Type B pancreatic cell (in vitro differentiated cells): ENCODE measurements around the gene TKT. TPM values are rescaled to one million over a fixed set of nuclear protein-coding genes. Genes with fewer than 3 reads are reported as not detected.

Experiments
- DNase-seq: peaks from one replicate; pipeline ENCODE4 v3.0.0; 2021; ENCODE audit warnings: mixed read lengths; ENCODE audit not compliant: unreplicated experiment; ENCODE audit errors: extremely low spot score
- H3K27ac Mint-ChIP-seq: 2 replicates; pipeline ENCODE4 v1.8.0; 2021; ENCODE audit warnings: mild to moderate bottlenecking, mixed read lengths
- H3K27me3 Mint-ChIP-seq: 2 replicates; pipeline ENCODE4 v1.8.0; 2021; ENCODE audit warnings: mixed read lengths
- H3K36me3 Mint-ChIP-seq: 2 replicates; pipeline ENCODE4 v1.8.0; 2021; ENCODE audit warnings: mixed read lengths
- H3K4me1 Mint-ChIP-seq: one replicate; pipeline ENCODE4 v1.8.0; 2021; ENCODE audit warnings: mixed read lengths; ENCODE audit not compliant: unreplicated experiment
- H3K4me3 Mint-ChIP-seq: 2 replicates; pipeline ENCODE4 v1.8.0; 2021; ENCODE audit warnings: mild to moderate bottlenecking, mixed read lengths
- H3K9me3 Mint-ChIP-seq: 2 replicates; pipeline ENCODE4 v1.8.0; 2021; ENCODE audit warnings: mixed read lengths
- CTCF ChIP-seq: fragments of 200-600 bp; sonication (generic); conservative IDR thresholded peaks from 2 replicates; pipeline ENCODE4 v1.5.0; 2021; ENCODE audit warnings: antibody characterized with exemption, mild to moderate bottlenecking
- total RNA-seq: library from RNA; stranded (reverse); gene quantifications from 2 replicates; pipeline ENCODE4 v1.2.1, GENCODE V29; 2021; ENCODE audit warnings: low replicate concordance

Gene TKT
- total RNA-seq, 1 donor from 2014 or later: 318 TPM

- TF ChIP-seq CTCF: no peak
- Mint-ChIP-seq H3K36me3 (peaks cover 9% of the 10 kb centered on the region), H3K4me1 (peaks cover 6% of the 10 kb centered on the region), H3K27me3 (peaks cover 8% of the 10 kb centered on the region), H3K4me3 (no peak overlapping the region), H3K27ac (no peak overlapping the region), H3K9me3 (no peaks in the 10 kb centered on the region)
- no peak for DNase-seq
Observed at GRCh38 chr3:53221827-53222182, 34.0 kb downstream of the TKT start.

- TF ChIP-seq CTCF: no peak
- no peak for DNase-seq
- Mint-ChIP-seq H3K4me3 (no peak overlapping the region), H3K27me3 (peaks cover 8% of the 10 kb centered on the region), H3K4me1 (peaks cover 6% of the 10 kb centered on the region), H3K27ac (no peak overlapping the region), H3K9me3 (no peaks in the 10 kb centered on the region), H3K36me3 (peaks cover 9% of the 10 kb centered on the region)
Observed at GRCh38 chr3:53221345-53221744, 34.5 kb downstream of the TKT start.

- Mint-ChIP-seq H3K27ac (peak overlapping the region; percentile 59), H3K36me3 (peaks cover 4% of the 10 kb centered on the region), H3K4me3 (no peak overlapping the region), H3K4me1 (peaks cover 6% of the 10 kb centered on the region), H3K9me3 (no peaks in the 10 kb centered on the region), H3K27me3 (peaks cover 11% of the 10 kb centered on the region)
- TF ChIP-seq CTCF: peak; percentile 97
- DNase-seq: peak; percentile 88
Observed at GRCh38 chr3:53219895-53220483, 35.8 kb downstream of the TKT start.

- H3K4me1 Mint-ChIP-seq: peaks cover 6% of the 10 kb centered on the region
- peaks cover 4% of the 10 kb centered on the region for H3K36me3 Mint-ChIP-seq
- peaks cover 11% of the 10 kb centered on the region for H3K27me3 Mint-ChIP-seq
- DNase-seq: no peak
- H3K9me3 Mint-ChIP-seq: no peaks in the 10 kb centered on the region
- no peak overlapping the region for H3K27ac Mint-ChIP-seq
- H3K4me3 Mint-ChIP-seq: no peak overlapping the region
- no peak for TF ChIP-seq CTCF
Observed at GRCh38 chr3:53218131-53218530, 37.7 kb downstream of the TKT start.

GRCh38 chr3:53217175-53217574 is 38.6 kb downstream of the TKT start:
- Mint-ChIP-seq H3K4me3 (no peak overlapping the region), H3K4me1 (peaks cover 6% of the 10 kb centered on the region), H3K36me3 (peaks cover 4% of the 10 kb centered on the region), H3K27ac (no peak overlapping the region), H3K9me3 (no peaks in the 10 kb centered on the region), H3K27me3 (peaks cover 11% of the 10 kb centered on the region)
- TF ChIP-seq CTCF: no peak
- DNase-seq: no peak

- Mint-ChIP-seq H3K36me3 (peaks cover 4% of the 10 kb centered on the region), H3K4me3 (no peak overlapping the region), H3K9me3 (no peaks in the 10 kb centered on the region), H3K27me3 (peaks cover 11% of the 10 kb centered on the region), H3K4me1 (peaks cover 6% of the 10 kb centered on the region), H3K27ac (no peak overlapping the region)
- TF ChIP-seq CTCF: no peak
- no peak for DNase-seq
Observed at GRCh38 chr3:53216723-53217122, 39.1 kb downstream of the TKT start.
